NCI-H524 (cell line): ENCODE results near the gene SYNDIG1.
A peak's percentile ranks its signal among the peaks of the same experiment; 100 is the strongest.

Experiments used
- DNase-seq, 2 experiments: peaks; one replicate each; lab custom pipeline; 2025; lab: John Stamatoyannopoulos, UW

Gene SYNDIG1

GRCh38 chr20:24634855-24635254 is 165.4 kb downstream of the SYNDIG1 start:
- DNase-seq: no peak

- no peak for DNase-seq
Observed at GRCh38 chr20:24636626-24637025, 167.2 kb downstream of the SYNDIG1 start.

- DNase-seq: no peak
Observed at GRCh38 chr20:24637087-24637486, 167.7 kb downstream of the SYNDIG1 start.

DNA sequence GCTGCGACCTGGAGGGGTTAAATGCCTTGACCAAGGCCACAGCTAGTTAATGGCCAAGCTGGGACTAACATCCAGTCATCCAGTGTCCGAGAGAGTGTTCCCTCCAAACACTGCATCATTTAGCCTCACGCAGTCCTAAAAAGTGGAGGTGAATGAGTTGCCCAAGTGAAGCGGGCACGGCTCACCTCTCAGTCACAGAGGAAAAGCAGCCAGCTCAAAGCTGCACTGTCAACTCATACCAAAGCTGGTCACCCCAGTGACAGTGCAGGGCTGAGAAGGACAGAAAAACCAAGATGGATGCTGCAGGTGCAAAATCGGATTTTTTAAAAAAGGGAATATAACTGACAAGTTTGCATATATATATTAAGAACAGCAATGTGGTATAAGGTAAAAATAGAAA is 168.5 kb downstream of the SYNDIG1 start:
- no peak for DNase-seq

- no peak for DNase-seq
Observed at GRCh38 chr20:24638591-24639548, 169.4 kb downstream of the SYNDIG1 start.

DNA sequence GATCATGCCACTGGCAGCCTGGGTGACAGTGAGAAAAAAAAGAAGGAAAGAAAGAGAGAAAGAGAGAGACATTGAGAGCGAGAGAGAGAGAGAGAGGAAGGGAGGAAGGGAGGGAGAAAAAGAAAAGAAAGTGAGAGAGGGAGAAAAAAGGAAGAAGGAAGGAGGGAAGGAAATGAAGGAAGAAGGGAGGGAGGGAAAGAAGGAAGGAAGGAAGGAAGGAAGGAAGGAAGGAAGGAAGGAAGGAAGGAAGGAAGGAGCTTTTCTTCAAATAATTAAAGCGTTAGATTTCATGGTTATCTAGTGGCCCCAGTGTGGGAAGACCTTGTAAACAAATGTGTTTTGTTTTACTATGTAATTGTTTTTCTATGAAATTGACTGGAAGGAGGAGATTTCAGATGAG is 170.8 kb downstream of the SYNDIG1 start:
- DNase-seq: no peak

DNA sequence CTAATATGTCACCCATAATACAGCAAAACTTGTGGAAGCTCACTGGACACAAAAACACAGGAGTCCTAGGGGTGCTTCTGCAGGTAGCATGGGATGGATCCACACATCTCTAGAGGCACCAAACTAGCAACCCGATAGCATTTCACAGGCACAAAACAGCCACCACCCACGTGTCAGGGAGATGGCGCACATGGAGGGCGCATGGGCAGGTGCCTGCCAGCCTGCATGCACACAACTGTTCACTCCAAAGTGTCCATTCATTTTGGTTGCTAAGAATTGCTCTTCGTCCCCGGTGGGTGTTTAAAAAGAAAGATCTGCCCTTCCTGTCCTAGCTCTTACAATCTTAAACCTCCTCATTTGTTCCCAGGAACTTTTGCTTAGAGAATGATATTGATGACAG is 171.3 kb downstream of the SYNDIG1 start:
- DNase-seq: no peak

- no peak for DNase-seq
Observed at GRCh38 chr20:24643731-24644626, 174.6 kb downstream of the SYNDIG1 start.

- DNase-seq: no peak
Observed at GRCh38 chr20:24646321-24646720, 176.9 kb downstream of the SYNDIG1 start.

DNA sequence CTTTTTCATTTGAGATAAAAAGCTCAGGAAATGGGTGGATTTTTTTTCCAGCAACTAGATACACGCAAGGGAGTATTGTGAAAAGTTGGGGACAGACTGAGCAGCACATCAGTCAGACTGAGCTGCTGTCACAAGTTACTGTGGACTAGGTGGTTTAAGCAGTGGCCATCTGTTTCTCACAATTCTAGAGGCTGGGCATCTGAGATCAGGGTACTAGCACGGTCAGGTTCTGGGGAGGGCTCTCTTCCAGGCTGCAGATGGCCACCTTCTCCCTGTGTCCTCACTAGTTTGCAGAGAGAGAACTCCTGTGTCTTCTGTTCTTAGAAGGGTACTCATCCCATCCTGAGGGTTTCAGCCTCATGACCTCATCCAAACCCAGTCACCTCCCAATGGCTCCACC is 178.3 kb downstream of the SYNDIG1 start:
- DNase-seq: peak; percentile 93 to 94

DNA sequence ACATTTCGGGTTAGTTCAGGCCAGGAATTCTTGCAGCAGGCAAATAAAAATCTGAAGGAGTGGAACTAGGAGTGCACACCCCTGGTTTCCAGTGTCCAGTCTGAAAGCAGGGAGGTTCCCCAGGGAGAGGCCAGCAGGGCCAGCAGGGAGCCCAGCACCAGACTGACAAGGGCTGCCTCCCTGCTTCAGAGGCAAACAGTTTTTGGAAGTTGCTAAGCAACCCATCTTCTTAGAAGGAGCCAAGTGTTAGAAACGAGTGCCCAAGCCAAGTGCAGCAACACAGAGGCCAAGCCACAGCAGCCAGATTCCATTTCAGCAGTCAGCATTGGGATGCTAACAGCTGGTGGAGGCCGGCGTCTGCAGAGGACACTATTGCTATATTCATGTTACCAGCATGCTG is 179.1 kb downstream of the SYNDIG1 start:
- DNase-seq: peak; percentile 39 to 64

DNA sequence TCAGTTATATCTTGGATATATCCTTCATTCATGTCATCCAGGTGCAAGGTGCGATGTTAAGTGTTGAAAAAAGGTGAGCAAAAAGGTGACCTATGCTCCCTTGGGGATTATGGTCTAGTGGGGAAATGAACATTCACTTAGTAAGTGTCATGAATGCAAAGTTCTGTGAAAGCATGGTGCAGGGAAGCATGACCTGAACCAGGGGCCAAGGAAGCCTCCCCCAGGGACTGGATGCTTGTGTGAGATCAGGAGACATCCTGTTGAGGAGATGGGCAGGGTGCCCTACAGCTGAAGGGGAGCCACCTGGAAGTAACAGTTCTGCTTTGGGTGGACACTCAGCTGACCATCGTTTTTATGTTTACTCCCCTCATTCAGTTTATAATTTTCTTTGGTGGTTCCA is 179.5 kb downstream of the SYNDIG1 start:
- DNase-seq: no peak

DNA sequence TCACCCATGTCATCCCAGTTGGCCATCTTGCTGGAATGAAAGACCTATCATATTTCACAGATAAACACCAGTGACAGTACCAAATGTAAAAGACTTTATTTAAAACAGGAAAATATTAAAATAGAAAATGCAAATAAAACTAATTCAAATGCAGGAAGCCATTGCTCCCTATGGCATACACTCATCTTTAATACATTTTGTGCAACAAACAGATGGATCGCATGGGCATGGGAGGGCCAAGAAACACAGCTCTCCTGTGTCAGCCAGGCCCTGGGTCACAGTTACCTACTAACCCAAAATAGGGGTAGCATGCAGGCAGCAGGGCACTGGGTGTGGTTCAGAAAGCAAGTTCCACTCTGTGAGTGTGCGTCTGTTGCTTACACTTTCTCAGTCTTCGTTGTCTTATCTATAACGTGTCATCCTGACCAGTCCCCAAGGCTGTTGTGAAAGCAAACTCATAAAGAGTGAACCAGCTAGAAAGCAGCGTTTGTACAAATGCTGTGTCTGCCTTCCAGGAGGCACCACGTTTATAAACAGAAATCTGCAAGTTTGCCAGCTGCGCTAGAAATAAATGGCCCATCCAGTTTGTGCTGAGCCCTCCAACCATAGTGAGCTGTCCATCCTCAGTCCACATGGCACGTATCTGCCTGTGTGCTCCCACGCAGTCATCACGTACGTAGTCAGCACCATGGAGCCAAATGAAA is 180.5 kb downstream of the SYNDIG1 start:
- no peak for DNase-seq

DNA sequence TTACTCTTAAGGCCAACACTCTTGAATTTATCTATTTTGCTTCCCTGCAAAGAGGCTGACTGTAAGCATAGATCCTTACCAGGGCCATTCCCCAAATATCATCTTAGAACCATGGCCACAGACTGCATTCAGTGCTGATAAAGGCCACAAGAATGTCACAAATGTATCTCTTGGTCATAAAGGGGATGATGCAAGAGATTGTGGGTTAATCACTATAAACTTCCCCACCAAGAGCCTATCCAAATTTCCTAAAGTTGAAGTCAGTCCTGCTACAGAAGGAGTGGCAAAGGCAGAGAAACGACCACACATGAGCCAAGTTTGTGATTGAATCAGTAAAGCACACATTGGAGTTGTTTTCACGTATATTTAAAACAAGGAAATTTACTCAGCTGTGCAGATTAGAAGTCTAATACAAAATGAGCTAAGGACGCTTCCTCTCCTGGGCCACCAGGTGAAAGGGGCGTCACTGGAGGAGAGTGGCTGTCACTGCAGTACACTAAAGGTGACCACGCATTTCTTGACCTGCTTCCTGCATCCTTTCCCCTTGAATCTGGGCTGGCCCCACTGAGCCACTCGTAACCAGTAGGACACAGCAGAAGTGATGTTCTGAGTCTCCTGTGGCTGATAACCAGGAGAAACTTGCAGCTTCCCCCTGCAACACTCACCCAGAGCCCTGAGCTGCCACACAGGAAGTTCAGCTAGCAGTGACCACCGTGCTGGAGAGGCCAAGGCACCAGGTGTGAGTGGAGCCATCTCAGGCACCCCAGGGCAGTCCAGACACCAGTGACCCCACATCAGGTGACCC is 181.9 kb downstream of the SYNDIG1 start:
- no peak for DNase-seq

DNA sequence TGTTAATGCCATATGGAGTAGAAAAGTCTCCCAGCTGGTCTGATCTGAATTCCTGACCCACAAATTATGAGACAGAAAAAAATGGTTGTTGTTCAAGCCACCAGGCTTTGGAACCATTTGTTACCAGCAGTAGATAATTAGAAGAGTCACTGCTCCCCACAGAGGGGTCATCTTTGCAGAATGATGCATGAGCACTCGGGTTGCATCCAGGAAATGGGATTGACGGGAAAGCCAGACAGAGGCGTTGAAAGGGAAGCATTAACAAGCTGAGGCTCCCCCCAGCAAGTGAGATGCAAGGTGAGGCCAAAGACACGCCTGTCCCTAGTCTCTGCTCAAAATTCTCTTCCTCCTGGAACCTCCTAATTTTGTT is 182.5 kb downstream of the SYNDIG1 start:
- DNase-seq: no peak

GRCh38 chr20:24653306-24653705 is 183.9 kb downstream of the SYNDIG1 start:
- DNase-seq: no peak

DNA sequence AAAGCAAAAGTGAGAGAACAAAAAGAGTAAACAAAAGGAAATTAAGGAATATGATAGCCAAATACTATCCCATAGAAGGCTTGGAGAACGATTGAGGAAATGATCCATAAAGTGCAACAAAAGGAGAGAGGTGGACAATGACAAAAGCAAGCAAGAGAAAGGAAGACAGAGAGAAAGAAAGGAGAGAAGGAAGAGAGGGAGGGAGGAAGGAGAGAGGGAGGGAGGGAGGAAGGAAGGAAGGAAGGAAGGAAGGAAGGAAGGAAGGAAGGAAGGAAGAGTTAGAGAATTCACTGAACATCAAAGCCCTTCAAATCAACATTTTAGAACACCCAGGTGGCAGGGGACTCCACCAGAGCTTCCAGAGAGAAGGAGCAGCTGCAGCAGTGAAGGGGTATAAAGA is 185.0 kb downstream of the SYNDIG1 start:
- DNase-seq: no peak

DNA sequence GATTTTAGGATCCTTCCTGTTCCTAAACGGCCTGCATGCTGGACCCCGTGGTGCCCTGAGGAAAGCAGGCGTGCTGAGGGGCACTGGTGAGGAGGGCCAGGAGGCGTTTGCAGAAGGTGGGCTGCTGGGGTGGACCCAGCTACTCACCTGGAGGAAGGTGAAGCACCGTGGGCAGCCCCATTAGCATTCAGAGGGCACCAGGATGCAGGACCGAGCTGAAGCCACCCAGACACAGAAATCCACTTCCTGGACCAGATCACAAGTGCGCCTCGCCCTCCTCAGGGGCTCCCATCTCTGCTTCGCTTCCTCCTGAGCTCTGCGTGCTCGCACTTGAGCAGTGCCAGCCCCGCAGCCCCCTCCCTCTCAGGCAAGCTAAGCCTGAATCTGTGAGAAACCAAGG is 187.0 kb downstream of the SYNDIG1 start:
- no peak for DNase-seq

DNA sequence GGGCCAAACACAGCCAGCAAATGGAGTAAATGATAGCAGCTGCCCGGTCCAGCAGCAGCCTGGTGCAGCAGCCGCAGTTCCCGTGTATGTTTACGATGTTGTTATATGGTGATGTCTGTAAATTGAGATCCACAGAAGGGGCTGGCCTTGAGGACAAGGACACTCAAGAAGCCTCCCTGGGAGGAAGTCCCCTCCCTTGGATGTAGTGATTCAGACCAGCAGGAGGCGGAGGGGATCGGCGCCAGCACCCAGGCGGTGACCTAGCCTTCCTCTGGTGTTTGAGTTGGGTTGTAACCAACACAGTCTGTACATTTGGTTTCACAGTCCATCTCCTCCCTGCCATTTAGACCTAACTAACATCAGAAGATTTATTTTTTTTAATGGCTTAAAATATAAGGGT is 187.8 kb downstream of the SYNDIG1 start:
- no peak for DNase-seq

- DNase-seq: no peak
Observed at GRCh38 chr20:24657878-24658620, 188.6 kb downstream of the SYNDIG1 start.
